HG02884 (cell line): ENCODE measurements around the gene HOXD8.

Experiments
- ATAC-seq: cut with Tn5 transposase; IDR thresholded peaks from one replicate; pipeline ENCODE4 v1.9.1; 2021; ENCODE audit warnings: mild to moderate bottlenecking, moderate library complexity; ENCODE audit not compliant: unreplicated experiment

The HOXD8 gene

GRCh38 chr2:176157499-176158185 lies 28.1 kb downstream of the HOXD8 start:
- ATAC-seq = no peak

DNA sequence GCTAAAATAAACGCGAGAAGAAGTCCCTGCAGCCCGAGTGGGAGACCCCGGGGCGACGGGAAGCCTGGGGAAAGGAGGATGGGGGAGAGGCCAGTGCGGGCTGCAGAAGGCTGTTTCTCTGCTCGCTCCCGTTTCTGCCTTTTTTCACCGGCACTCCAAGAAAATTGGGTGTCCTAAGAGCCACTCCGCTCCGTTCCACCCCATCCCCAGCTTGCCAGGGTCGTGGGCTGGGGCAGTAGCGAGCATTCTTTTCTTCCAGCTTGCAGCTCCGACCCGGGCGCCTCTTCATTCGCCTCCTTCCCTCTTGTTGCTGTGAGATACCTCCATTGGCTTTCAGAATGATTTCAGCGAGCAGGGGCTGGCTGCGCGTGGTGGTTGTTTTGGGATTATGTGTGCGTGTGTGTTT lies 28.7 kb downstream of the HOXD8 start:
- no peak for ATAC-seq

- ATAC-seq = no peak
Observed at GRCh38 chr2:176158855-176159662, 29.6 kb downstream of the HOXD8 start.

DNA sequence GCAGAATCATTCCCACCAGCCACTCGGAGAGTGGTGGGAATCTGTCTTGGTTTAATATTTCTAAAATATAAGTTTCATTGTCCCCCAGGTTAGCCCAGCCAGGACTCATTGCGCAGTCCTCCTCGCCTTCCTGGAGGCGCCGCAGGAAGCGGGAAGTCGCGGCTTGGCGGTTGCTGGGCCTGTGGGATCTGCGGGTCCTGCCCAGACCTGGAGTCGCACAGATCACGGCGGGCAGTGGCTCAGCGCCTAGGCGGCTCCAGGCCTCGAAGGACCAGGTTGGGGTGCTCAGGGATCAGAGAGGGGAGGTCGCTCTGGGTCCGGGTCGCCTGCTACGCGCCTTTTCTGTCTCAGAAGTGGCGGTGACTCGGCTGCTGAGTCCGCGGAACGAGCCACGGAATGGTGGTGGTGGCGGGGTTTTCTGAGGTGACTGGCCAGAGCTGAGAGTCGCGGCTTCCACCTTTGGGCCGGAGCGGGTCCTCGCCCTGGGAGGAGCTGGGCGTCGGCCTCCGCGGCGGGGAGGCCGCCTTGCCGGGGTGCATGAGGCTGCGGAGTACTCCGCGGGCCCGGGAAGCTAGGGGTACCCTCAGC lies 30.3 kb downstream of the HOXD8 start:
- no peak for ATAC-seq

- no peak for ATAC-seq
Observed at GRCh38 chr2:176160251-176160985, 30.9 kb downstream of the HOXD8 start.

DNA sequence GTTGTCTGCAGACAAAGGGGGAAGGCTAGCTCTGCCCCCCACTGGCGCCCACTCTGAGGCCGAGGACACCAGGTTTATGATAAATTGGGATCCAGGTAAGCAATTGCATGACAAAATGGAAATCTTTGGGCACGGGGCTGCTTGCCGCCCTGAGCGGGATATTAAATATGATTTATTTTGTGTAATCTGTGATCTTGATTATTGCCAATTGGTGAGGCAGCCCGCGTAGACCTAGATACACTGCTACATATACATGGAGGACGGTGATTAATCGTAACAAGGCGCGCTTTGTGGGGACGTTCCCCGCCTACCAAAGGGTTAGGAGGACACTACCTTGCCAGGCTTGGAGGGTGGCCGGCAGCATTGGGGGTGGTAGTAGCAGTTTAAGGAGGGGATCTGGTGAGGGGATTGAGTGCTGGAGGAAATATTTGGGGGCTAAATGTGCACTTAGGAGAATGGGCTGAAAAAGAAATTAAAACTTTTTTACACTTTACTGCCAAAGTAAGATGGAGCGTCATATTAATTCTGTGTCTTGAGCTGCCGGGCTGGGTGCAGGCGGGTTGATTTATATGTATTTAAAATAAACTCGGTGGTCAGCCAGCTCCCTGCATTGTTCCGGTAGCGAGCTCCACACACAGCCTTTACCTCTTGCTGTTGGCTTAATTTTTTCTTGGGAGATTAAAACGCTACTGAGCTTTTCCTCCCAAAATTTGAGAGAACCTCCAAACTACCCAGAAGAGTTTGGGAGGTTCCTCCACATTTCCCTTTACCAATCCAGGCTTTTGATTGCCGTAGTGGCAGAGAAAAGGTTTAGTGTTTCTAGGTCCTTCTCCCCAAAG lies 31.7 kb downstream of the HOXD8 start:
- no peak for ATAC-seq

GRCh38 chr2:176161825-176162626 lies 32.5 kb downstream of the HOXD8 start:
- ATAC-seq = no peak

- ATAC-seq = no peak
Observed at GRCh38 chr2:176162911-176163671, 33.6 kb downstream of the HOXD8 start.

GRCh38 chr2:176163672-176164056 lies 34.2 kb downstream of the HOXD8 start:
- no peak for ATAC-seq

DNA sequence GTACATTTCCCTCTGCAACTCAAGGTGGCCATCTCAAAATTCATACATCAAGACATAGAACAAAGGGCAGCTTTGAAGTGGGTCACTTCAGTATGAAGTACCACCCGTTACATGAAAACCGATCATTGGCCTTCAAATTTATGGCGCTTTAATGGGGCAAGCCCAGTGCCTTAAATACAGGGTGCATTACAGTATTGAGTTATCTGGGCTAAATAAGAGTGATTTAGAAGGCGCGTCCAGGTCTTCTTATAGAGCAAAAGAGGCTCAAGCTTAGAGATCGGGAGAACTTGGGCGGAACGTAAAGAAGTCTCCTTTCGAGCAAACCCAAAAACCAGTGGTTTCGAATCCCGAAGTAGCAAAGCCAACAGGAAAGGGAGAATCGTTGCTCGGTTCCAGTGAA lies 34.7 kb downstream of the HOXD8 start:
- no peak for ATAC-seq

- ATAC-seq = no peak
Observed at GRCh38 chr2:176164611-176165369, 35.3 kb downstream of the HOXD8 start.

DNA sequence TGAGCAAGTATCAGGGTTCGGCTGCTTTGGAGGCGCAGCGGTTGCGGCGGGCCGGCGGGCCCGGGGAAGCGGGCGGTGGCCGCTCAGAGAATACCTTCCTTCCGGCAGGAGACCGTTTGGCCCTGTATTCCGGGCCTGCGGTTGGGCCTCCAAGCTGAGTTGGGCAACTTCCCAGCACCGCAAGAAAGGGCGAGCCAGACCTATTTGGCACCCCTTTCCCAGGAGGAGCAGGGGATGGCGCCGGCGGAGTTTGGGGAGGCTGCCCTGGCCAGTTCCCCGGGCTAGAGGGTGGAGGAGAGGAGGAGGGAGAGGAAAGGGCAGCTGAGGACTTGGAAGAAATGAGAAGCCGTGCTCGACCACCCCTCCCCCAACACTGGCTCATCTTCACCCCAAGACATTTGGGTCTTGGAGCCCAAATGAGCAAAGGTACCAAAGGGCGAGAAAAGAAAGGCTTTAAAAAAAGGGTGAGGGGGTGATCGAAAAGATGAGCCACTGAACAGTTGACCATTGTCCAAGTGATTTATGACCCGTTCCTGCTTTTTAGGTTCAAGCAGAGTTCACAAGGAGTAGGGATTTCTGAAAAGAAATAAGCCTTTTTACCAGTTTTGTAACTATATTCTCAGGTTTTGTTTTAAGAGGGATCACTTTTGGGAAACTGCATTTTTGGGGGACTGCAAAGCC lies 36.0 kb downstream of the HOXD8 start:
- ATAC-seq = no peak

GRCh38 chr2:176166272-176166671 lies 36.8 kb downstream of the HOXD8 start:
- no peak for ATAC-seq

DNA sequence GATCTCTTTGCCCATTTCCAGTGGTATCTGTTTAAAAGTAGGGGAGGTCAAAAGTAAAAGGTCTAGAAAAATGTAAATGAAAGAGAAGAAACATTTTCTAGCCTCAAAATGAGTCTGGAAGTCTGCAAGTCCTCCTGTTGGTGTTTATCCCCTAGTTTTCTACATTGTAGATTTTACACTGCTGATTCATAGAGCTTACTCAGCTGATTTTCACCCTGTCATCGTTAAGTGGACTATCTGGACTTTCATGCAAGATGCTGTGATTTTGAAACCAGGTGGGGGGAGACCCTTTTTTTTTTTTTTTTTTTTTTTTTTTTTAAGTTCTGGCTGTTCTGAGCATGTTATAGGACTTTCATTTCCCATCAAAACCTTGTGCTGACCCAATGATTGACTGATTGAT lies 37.9 kb downstream of the HOXD8 start:
- ATAC-seq = no peak

DNA sequence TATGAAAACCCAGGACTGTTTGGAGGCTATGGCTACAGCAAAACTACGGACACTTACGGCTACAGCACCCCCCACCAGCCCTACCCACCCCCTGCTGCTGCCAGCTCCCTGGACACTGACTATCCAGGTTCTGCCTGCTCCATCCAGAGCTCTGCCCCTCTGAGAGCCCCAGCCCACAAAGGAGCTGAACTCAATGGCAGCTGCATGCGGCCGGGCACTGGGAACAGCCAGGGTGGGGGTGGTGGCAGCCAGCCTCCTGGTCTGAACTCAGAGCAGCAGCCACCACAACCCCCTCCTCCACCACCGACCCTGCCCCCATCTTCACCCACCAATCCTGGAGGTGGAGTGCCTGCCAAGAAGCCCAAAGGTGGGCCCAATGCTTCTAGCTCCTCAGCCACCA lies 39.7 kb downstream of the HOXD8 start:
- ATAC-seq = no peak

DNA sequence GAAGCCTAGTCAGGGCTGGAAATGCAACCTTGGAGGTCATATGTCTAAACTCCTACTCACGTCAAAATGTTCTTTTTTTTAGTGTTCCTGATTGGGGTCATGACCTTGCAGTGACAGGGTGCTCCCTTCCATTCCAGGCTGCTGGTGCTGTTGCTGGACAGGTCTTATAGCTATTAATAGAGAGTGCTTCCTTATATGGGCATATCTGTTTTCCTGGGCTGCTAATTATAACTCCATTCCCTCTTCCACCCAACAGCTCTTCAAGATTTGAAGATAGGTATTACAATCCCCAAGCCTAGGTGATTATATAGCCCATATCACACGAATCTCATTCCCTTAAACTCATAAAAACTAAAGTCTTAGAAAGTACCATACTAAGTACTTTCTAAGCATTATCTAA lies 40.2 kb downstream of the HOXD8 start:
- no peak for ATAC-seq

- no peak for ATAC-seq
Observed at GRCh38 chr2:176170602-176171305, 41.2 kb downstream of the HOXD8 start.
